Body of pancreas (tissue), 4 donors: ENCODE measurements around the gene THSD4. TPM values are rescaled to one million over a fixed set of nuclear protein-coding genes. Genes with fewer than 3 reads are reported as not detected.
"Not testable (repeated sequence)": the region's sequence is repeated elsewhere in the genome, so short reads cannot be mapped to it uniquely, and the experiment has no call there.

Experiments
- ATAC-seq: fragments of 150-250 bp; one replicate; pipeline ENCODE4 v1.9.1; 2016
- DNase-seq, 4 donors: peaks; one replicate each; pipeline ENCODE4 v3.0.0-alpha.2; 2019
- H3K27ac ChIP-seq, 4 donors: fragments of 200-600 bp; sonication (generic); 1 replicate in 3 of 4; 2 replicates in 1 of 4; pipeline versions ENCODE4 v1.5.1 to v1.6.1; 2016 to 2019; ENCODE audit warnings: mild to moderate bottlenecking in 1 of 4, mixed read lengths in 1 of 4, moderate library complexity in 1 of 4
- H3K27me3 ChIP-seq, 2 donors: fragments of 200-600 bp; sonication (generic); one replicate each; pipeline ENCODE4 v1.6.0; 2016; ENCODE audit warnings: mild to moderate bottlenecking in 1 of 2
- H3K36me3 ChIP-seq, 2 donors: fragments of 200-600 bp; sonication (generic); replicated peaks in 1 of 2; 2 replicates each; pipeline ENCODE4 v1.5.1; 2016; ENCODE audit warnings: low read depth in 2 of 2; ENCODE audit not compliant: insufficient read depth in 1 of 2
- H3K4me1 ChIP-seq: fragments of 200-600 bp; sonication (generic); one replicate; pipeline ENCODE4 v1.6.0; 2016
- H3K4me3 ChIP-seq, 2 donors: fragments of 200-600 bp; sonication (generic); 1 replicate in 1 of 2; 2 replicates in 1 of 2; pipeline ENCODE4 v1.5.1; 2016 to 2019
- H3K9me3 ChIP-seq, 3 donors: fragments of 200-600 bp; sonication (generic); 1 replicate in 2 of 3; 2 replicates in 1 of 3; pipeline ENCODE4 v1.5.1; 2016
- POLR2A ChIP-seq, 3 donors: fragments of 450-650 bp; IDR thresholded peaks; one replicate each; pipeline ENCODE4 v1.6.1; 2016; ENCODE audit warnings: antibody characterized with exemption in 3 of 3, mild to moderate bottlenecking in 2 of 3
- WGBS, 2 donors: methylation state at CpG; one replicate each; pipeline ENCODE4 v1.1.5; 2017; 5-methylcytosine and 5-hydroxymethylcytosine counted together
- intact Hi-C: fragments of 100-400 bp; cut with DNase I; formaldehyde crosslinking; loops from one replicate; pipeline ENCODE4 v1.15.1; 2023
- total RNA-seq, 2 donors: library from RNA; depleted of rRNA; stranded (reverse); fragments of >200 nt; gene quantifications; one replicate each; pipeline ENCODE4 v1.1.0, GENCODE V29; 2016
- TF ChIP-seq, protein P1 (sequence below), 7 experiments: fragments of 450-650 bp in 4 of 7; fragments of 200-600 bp in 3 of 7; sonication (generic) in 3 of 7; IDR thresholded peaks; one replicate each; pipeline ENCODE4 v1.5.1; 2016 to 2019; ENCODE audit warnings: antibody characterized with exemption in 7 of 7

Gene THSD4
- total RNA-seq, 2 donors from 2014 or later: 12.9 to 16.1 TPM

DNA sequence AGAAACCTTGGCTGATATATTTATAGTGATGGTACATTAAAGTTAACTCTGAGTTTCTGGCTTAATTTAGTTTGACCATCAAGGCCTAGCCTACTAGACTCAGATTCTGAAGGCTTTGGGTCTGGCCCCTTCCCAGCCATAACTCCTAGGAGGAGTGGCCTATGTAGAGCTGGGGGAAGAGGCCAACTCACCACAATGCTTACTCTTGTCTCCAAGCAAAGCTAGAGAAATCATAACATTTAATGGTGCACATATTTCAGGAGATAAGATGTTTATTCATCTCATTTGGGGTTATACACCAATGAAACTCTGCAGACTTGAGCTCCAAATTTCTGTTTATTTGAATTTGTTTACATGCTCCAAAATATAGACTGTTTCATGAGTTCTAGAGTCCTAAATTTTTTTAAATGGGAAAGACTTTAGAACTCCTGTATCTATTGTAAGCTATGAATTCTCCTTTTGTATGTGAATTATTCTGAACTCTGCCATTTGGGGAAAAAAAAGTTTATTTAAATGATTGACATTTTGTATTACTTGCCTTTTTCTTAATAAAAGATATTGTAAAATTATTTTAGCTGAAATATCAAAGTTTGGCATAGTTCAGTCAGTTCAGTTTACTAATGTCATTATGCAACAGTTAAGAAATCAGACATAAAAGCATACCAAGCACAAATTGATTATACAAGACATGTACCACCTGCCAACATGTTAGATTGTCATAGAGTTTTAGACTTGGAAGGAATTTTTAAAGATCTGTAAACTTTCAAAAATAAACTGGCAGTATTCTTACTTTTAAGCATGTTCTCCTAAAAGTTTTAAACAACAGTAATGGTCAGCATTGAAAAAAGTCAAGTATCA lies 551.7 kb downstream of the THSD4 start:
- H3K4me1 ChIP-seq: no peaks in the 10 kb centered on the region
- H3K36me3 ChIP-seq: no peaks in the 10 kb centered on the region
- H3K27ac ChIP-seq: no peak overlapping the region
- H3K4me3 ChIP-seq: no peak overlapping the region
- intact Hi-C loops: no loop called here
- ATAC-seq: no peak
- H3K27me3 ChIP-seq: no peaks in the 10 kb centered on the region
- TF ChIP-seq POLR2A (IDR thresholded peaks at IDR 0.05): no peak
- TF ChIP-seq, protein P1, sequence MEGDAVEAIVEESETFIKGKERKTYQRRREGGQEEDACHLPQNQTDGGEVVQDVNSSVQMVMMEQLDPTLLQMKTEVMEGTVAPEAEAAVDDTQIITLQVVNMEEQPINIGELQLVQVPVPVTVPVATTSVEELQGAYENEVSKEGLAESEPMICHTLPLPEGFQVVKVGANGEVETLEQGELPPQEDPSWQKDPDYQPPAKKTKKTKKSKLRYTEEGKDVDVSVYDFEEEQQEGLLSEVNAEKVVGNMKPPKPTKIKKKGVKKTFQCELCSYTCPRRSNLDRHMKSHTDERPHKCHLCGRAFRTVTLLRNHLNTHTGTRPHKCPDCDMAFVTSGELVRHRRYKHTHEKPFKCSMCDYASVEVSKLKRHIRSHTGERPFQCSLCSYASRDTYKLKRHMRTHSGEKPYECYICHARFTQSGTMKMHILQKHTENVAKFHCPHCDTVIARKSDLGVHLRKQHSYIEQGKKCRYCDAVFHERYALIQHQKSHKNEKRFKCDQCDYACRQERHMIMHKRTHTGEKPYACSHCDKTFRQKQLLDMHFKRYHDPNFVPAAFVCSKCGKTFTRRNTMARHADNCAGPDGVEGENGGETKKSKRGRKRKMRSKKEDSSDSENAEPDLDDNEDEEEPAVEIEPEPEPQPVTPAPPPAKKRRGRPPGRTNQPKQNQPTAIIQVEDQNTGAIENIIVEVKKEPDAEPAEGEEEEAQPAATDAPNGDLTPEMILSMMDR (IDR thresholded peaks at IDR 0.05): no peak
- H3K9me3 ChIP-seq: no peaks in the 10 kb centered on the region
- no peak for DNase-seq

DNA sequence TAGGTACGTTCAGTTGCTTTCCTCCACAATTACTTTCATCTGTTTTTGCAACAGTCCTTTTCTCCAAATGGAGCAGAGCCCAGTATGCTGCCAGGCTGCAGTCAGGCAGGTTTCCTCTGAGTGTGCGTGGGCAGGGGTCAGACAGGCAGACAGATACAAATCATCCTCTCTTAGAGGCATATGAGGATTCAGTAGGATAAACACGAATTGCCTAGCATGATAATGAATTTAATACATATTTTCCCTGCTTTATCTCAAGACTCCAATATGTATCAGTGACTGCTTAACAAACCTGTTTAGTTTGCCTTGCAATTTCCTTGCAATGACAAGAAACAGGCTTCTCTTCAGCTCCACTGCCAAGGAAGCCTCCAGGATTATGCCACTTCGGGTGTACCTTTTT lies 554.4 kb downstream of the THSD4 start:
- DNase-seq (no peak), ATAC-seq (no peak)
- Histone ChIP-seq H3K4me1 (no peaks in the 10 kb centered on the region), H3K4me3 (no peak overlapping the region), H3K36me3 (no peaks in the 10 kb centered on the region), H3K9me3 (no peaks in the 10 kb centered on the region), H3K27me3 (no peaks in the 10 kb centered on the region), H3K27ac (no peak overlapping the region)
- intact Hi-C loops: no loop called here
- TF ChIP-seq, protein P1 (IDR thresholded peaks at IDR 0.05): no peak
- TF ChIP-seq POLR2A (IDR thresholded peaks at IDR 0.05): no peak
- WGBS, 2 donors: 36 to 42% methylated on average over 4 of the region's 4 CpGs

DNA sequence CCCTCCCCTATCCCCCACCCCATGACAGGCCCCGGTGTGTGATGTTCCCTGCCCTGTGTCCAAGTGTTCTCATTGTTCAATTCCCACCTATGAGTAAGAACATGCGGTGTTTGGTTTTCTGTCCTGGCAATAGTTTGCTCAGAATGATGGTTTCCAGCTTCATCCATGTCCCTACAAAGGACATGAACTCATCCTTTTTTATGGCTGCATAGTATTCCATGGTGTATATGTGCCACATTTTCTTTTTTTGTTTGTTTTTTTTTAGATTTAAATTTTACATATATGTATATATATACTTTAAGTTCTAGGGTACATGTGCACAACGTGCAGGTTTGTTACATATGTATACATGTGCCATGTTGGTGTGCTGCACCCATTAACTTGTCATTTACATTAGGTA lies 555.0 kb downstream of the THSD4 start:
- H3K4me1 ChIP-seq, H3K4me3 ChIP-seq, H3K9me3 ChIP-seq, H3K27me3 ChIP-seq, intact Hi-C loops, ATAC-seq, H3K36me3 ChIP-seq, H3K27ac ChIP-seq, DNase-seq: not testable (repeated sequence)
- WGBS, 2 donors: 90 to 92% methylated on average over 3 of the region's 3 CpGs

DNA sequence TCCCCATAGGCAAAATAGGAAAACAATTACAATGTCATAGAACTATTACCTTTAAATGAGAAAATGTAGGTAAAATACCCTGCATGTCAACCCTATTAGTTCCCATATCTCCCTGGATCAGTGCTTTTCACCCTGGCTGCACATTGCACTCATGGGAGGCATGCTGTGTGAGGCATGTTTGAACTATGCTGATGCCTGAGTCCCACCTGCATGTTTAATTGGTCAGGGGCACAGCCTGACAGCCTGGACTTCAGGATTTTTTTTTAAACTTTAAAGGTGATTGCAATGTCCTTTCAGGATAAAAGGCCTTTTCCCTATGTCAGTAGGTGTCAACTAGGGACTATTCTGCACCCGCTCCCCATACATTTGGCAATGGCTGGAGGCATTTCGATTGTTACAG lies 559.1 kb downstream of the THSD4 start:
- intact Hi-C loops: no loop called here
- Histone ChIP-seq H3K4me1 (no peaks in the 10 kb centered on the region), H3K27me3 (no peaks in the 10 kb centered on the region), H3K9me3 (no peaks in the 10 kb centered on the region), H3K4me3 (no peak overlapping the region), H3K36me3 (no peaks in the 10 kb centered on the region), H3K27ac (no peak overlapping the region)
- DNase-seq (no peak), ATAC-seq (no peak)
- TF ChIP-seq, protein P1 (IDR thresholded peaks at IDR 0.05): no peak
- TF ChIP-seq POLR2A (IDR thresholded peaks at IDR 0.05): no peak
- 72 to 91% methylated on average over 2 of the region's 2 CpGs for WGBS, 2 donors

DNA sequence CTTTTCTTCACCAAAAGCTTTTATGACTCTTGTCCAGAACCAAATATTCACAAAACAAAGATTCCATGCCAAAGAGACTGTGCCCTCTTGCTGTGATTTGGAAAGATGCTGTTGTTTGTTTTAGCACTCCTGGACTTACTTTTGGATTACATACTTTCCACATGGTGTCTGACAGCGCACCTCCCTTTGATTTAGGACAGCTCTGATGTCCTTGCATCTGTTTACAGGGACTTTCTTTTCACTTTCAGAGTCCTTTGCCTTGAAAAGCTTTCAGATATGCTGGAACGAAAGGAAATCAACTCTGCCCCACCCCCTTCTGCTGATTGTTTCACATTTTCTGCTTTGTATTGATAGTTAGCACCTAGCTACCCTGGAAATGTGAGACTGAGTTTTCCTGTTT lies 562.1 kb downstream of the THSD4 start:
- WGBS, 2 donors: 41 to 48% methylated on average over 2 of the region's 2 CpGs
- DNase-seq: no peak
- Histone ChIP-seq H3K27me3 (no peaks in the 10 kb centered on the region), H3K4me1 (no peaks in the 10 kb centered on the region), H3K9me3 (no peaks in the 10 kb centered on the region), H3K36me3 (no peaks in the 10 kb centered on the region), H3K4me3 (no peak overlapping the region), H3K27ac (no peak overlapping the region)
- no peak for TF ChIP-seq POLR2A (IDR thresholded peaks at IDR 0.05)
- TF ChIP-seq, protein P1 (IDR thresholded peaks at IDR 0.05): no peak
- ATAC-seq: no peak
- intact Hi-C loops: no loop called here
